Germinal center (tissue), 1 donor: ENCODE data around the gene RPS5.
"Not testable (repeated sequence)": the region's sequence is repeated elsewhere in the genome, so short reads cannot be mapped to it uniquely, and the experiment has no call there.

Source experiments
- DNase-seq: peaks from one replicate; pipeline ENCODE4 v3.0.0; 2012; ENCODE audit warnings: mixed read lengths, low spot score

Gene RPS5

DNA sequence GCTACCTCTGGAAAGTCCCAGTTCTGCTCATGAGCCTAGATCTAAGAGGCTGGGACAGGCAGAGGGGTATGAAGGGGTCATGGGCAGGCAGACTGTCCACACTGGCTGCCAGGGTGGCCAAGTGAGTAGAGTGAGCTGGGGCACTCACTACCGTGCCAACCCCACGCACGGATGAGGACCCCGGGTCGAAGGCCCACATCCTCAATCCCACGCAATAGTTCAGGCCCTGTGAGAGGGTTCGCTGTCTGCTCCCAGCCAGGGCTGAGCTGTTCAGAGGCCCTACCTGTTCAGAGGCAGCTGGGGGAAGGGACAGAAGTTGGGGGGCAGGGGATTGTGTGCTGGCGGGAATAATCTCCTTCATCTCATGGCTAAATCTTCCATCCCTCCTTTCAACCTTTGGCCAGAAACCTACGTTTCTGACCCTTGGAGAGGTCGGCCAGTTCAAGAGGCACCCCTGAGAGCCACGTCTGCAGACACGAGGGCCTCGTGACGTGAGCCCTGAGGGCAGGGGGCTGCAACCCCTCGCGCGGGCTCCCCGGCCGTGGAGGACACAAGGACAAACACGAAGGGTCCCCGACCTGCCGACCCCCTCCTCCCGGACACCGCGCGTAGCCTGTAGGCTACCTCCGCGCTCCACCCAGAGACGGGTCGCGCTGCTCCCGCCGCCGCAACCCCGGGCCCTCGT, 1.0 kb upstream of the RPS5 start:
- no peak for DNase-seq

GRCh38 chr19:58387338-58388174, 487 bp downstream of the RPS5 start:
- DNase-seq = no peak

GRCh38 chr19:58388175-58388526, 1.1 kb downstream of the RPS5 start:
- no peak for DNase-seq

DNA sequence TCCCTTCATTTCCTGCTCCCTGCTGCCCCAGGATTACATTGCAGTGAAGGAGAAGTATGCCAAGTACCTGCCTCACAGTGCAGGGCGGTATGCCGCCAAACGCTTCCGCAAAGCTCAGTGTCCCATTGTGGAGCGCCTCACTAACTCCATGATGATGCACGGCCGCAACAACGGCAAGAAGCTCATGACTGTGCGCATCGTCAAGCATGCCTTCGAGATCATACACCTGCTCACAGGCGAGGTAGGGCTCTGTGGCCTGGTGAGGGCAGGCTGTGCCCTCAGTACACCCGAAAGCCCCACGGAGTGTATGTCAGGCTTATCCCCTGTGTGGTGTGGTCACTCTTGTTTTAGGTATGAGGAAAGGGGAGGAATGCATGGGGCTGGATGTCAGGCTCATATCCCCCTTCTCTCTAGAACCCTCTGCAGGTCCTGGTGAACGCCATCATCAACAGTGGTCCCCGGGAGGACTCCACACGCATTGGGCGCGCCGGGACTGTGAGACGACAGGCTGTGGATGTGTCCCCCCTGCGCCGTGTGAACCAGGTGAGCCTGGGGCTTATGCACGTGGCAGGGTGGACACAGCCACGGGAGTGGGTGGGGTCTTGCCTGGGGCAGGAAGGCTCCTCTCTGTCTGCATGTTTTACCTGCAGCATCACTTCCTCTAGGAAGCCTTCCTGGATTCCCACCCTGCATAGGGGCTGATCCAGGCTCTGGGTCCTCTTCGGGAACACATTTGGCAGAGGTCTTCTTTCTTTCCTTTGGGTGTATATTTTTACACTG, 6.1 kb downstream of the RPS5 start:
- no peak for DNase-seq

DNA sequence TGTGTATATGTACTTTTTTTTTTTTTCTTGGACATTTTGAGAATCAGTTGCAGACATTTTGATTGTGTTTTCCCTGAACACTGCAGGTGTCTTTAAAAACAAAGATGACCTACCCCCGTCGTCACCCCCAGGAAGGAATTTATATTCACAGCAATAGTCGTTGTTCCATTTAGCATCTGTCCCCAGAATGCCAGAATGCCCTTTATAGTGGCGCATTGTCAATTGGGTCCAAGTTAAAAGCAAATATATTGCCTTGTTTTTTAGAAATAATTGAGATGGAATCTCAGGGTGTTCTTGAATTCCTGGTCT, 6.6 kb downstream of the RPS5 start:
- DNase-seq = no peak

DNA sequence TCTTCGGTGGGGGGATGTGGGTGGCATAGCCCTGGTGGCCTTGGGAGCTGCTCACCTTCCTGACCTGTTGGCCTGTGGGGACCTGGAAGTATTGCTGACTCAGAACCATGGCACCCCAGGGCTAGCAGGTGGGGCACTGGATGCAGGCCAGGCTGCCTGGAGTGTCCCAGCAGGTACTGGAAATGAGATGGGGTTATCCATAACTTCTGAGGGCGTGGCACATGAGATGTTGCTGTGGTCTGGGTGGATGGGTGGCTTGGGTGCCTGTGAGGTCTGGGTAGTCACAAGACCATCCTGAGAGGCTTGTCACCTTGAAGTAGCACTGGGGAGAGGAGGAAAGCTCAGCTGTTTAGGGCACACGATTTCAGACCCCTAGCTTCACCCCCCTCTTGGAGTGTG, 7.8 kb downstream of the RPS5 start:
- DNase-seq = no peak

DNA sequence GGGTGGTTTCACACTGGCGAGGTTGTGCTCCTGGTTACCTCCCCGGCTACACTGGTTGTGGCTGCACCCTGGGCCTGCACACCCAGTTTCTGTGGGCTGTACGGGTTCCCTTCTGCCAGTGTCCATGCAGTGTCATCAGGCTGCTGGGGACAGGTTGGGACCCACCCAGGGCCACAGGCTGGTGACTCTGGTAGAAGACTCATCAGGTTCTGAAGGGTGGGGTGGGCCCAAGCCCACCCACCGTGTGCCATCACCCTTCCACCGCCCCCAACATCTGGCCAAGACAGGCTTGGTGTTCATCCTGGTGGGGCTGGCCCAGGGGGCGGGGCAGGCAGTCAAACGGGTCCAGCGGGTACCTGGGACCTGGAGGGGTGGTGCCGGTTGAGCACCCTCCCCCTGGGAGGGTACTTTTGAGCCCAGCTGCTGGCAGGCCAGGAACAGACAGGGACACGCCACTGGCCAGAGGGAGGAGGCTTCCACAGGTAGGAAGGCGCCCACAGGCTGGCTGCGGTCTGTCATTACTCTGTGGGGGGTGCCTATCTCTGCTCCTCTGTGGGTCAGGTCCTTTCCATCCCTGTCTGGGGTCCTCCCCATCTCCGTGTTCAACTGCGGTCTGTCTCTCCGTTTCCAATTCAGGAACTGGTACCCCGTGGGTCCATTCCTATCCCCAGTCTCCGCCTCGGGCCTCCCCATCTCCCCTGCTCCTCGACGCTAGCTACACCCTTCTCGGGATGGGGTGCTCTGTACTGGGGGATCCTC, 8.3 kb downstream of the RPS5 start, which contains the start of gene RNF225:
RNF225 (plus strand) TSS at position 437 of the 759 bp plus-strand sequence. CDS start 434 bp downstream, outside the sequence.
- DNase-seq = no peak

DNA sequence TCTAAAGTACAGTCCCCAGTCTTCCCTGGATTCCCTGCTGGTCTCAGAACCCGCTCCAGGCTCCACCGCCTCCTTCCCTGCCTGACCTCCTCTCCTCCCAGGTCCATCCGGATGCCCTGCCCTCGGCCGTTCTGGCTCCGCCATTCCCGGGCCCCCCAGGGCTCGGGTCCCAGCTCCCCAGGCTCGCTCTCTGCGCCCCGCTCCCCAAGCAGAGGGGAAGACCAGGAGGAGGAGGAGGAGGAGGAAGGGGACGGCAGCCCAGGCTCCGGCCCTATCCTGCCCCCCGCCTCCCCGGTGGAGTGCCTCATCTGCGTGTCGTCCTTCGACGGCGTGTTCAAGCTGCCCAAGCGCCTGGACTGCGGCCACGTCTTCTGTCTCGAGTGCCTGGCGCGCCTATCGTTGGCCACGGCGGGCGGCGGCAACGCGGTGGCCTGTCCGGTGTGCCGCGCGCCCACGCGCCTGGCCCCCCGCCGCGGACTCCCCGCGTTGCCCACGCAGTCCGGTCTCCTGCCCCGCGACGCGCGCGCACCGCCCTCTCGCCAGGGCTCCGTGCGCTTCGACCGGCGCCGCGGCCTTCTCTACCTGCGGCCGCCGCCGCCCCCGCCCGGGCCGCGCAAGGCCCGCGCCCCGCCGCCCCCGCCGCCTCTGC, 9.0 kb downstream of the RPS5 start:
- no peak for DNase-seq

DNA sequence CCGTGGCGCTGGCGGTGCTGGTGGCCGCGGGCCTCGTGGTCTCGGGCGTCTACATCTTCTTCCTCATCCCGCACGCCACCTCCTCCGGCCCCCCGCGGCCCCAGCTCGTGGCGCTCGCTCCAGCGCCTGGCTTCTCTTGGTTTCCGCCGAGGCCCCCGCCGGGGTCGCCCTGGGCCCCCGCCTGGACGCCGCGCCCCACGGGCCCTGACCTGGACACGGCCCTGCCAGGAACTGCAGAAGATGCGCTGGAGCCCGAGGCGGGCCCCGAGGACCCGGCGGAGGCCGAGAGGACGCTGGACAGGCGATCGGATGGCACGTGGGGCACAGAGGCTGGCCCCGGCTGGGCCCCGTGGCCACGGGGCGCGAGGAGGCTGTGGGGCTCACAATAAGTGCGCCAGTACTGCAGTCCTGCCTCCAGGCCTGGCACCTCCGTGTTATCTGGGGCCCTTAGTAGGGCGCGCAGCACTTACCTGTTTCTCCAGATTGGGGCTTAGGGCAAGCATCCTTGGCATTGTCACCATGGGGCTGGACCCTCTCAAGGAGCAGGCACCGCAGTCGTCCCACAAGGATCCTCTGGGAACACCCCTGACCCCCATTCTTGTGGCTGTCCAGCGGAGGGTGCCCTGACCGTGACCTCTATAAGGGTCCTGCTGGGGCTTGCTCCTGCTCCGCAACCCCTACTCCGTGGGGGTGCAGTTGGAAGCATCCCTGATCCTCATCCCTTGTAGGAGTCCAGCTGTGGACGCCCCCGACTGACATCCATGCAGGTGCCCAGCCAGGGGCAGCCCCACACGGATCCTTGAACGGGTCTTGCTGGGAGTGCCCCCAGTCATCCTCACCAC, 9.8 kb downstream of the RPS5 start:
- no peak for DNase-seq

- no peak for DNase-seq
Measured at GRCh38 chr19:58397533-58398037, 10.5 kb downstream of the RPS5 start.

DNA sequence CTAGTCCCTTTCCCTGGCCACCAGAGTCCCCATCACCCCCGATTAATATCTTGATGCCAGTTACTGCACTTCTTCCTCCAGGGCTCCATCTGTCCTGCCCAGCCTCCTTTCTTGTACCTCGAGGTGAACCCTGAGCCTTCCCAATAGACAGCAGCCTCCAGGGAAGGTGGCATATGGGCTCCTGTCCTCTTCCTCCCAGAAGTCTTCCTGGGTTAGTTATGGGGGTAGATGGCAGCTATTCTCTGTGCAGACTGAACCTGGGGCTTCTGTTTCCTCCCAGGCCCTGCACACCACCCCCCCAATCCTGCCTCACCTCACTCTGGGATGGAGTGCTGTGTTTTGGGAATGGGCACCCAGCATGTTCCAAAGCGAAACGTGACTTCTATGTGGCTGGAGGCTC, 11.0 kb downstream of the RPS5 start:
- no peak for DNase-seq

GRCh38 chr19:58398545-58398944, 11.5 kb downstream of the RPS5 start:
- no peak for DNase-seq

DNA sequence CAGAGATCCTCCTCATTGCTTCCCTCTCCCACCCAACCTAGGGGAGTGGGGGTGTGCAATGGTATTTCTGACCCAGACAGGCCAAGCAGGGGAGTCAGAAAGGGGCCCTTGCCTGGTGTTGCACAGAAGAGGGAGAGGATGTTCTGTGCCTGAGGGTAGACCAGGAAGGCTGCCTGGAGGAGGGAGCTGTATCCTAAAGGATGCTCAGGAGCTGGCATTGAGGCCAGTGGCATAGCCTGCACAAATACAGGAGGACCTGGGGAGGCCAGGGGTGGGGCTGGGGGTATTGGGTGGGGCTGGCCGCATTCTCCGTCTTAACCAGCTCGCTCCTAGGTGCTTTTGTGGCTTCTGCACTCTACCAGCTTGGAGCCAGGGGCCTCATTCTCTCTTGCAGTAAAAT, 12.8 kb downstream of the RPS5 start:
- no peak for DNase-seq

DNA sequence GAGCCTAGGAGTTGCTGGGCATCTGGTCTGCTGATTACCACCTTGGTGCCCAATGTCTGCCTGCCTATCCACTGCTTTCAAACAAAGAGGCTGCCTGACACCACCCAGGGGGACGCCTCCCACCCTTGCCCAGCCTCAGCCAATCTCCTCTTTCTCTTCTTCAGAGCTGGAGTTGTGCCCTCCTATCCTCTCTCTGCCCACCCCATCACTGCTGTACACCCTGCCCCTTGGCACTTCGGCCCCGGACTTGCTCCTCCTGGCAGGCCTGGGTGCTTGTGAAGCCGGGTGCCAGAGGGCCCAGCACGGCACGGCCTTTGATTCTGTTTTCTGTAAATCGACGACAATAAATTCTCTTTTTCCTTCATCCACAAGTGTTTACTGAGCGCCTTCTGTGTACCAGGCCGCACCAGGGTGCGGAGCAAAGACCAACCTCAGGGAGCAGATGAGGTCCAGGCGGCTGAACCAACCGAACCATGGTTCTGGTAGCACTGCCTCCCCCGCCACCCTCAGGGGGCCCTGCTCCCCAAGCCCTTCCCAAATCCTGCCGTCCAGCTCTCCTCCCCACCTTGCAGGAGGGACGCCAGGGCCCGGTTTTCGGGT, 13.3 kb downstream of the RPS5 start:
- DNase-seq = no peak

GRCh38 chr19:58400916-58401839, 14.1 kb downstream of the RPS5 start:
- peak; percentile 98 for DNase-seq

- no peak for DNase-seq
Measured at GRCh38 chr19:58401840-58402421, 14.9 kb downstream of the RPS5 start.

DNA sequence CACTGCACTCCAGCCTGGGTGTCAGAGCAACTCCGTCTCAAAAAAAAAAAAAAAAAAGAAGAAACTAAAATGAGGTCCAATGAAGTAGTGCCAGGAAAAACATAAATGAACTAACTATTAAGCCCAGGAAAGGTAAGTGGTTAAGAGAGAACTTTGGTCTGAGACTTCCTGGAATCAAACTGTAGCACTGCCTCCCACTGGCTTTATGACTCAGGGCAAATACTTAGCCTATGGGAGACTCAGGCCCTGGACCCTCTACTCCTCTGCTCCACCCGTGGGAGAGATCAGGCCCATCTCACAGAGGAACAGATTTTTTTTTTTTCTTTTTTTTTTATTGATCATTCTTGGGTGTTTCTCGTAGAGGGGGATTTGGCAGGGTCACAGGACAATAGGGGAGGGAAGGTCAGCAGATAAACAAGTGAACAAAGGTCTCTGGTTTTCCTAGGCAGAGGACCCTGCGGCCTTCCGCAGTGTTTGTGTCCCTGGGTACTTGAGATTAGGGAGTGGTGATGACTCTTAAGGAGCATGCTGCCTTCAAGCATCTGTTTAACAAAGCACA, 16.9 kb downstream of the RPS5 start:
- DNase-seq = not testable (repeated sequence)
